Hepatocyte (in vitro differentiated cells): Measurements from ENCODE around the gene C11orf52.

ENCODE experiments used
- EZH2 ChIP-seq: fragments of 200-600 bp; sonication (generic); IDR thresholded peaks from 2 replicates; pipeline ENCODE4 v1.6.1; 2016; ENCODE audit warnings: antibody characterized with exemption, mild to moderate bottlenecking, borderline replicate concordance
- TF ChIP-seq, protein P1 (sequence below): fragments of 200-600 bp; sonication (generic); IDR thresholded peaks from 2 replicates; pipeline ENCODE4 v1.5.1; 2016; ENCODE audit warnings: antibody characterized with exemption, mild to moderate bottlenecking; ENCODE audit not compliant: poor library complexity

DNA sequence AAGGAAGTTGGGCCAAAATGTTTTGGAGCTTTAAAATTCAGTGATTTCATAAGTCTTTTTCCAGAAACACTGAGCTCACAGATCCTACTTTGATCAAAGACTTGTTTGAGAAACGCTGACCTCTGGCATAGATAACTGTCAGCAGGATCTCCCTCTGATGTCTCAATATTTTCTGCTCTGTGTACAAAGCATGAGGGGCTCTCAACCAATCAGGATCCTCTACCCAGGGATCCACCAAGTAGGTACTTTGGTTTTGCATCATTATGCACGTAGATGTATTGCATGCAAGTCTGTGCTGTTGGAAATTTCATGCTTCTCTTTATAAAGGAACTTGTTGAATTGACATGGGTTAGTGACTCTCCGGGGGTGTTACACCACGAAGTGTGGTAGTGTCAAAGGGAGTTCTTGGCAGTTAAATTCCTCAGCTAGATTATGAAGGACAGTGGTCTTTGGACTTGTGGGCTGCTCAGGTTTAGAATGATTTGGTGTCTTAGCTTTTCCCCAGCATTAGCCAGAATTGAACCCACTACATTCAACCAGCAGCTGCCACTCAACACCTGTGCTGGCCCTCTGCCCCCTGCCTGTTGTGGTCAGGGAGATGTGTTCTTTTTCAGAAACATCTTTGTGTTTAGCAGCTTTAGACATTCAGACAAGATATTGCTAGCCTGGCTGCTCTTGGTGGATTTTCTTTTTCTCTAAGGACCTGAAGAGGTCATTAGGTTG lies 16.8 kb downstream of the C11orf52 start:
- TF ChIP-seq, protein P1, sequence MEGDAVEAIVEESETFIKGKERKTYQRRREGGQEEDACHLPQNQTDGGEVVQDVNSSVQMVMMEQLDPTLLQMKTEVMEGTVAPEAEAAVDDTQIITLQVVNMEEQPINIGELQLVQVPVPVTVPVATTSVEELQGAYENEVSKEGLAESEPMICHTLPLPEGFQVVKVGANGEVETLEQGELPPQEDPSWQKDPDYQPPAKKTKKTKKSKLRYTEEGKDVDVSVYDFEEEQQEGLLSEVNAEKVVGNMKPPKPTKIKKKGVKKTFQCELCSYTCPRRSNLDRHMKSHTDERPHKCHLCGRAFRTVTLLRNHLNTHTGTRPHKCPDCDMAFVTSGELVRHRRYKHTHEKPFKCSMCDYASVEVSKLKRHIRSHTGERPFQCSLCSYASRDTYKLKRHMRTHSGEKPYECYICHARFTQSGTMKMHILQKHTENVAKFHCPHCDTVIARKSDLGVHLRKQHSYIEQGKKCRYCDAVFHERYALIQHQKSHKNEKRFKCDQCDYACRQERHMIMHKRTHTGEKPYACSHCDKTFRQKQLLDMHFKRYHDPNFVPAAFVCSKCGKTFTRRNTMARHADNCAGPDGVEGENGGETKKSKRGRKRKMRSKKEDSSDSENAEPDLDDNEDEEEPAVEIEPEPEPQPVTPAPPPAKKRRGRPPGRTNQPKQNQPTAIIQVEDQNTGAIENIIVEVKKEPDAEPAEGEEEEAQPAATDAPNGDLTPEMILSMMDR, result no peak
- TF ChIP-seq EZH2, result no peak
